Thyroid gland (tissue), 4 donors: ENCODE measurements around the gene TMEM132A. TPM values are rescaled to one million over a fixed set of nuclear protein-coding genes. Genes with fewer than 3 reads are reported as not detected.
A peak's percentile ranks its signal among the peaks of the same experiment; 100 is the strongest.

Experiments
- DNase-seq, 2 donors: peaks; one replicate each; pipeline ENCODE4 v3.0.0-alpha.2; 2019
- H3K27ac ChIP-seq, 3 donors: fragments of 200-600 bp; sonication (generic); 1 replicate in 2 of 3; 2 replicates in 1 of 3; pipeline ENCODE4 v1.5.1; 2016 to 2019; ENCODE audit warnings: mild to moderate bottlenecking in 1 of 3, moderate library complexity in 1 of 3
- H3K27me3 ChIP-seq: fragments of 200-600 bp; sonication (generic); one replicate; pipeline ENCODE4 v1.5.1; 2019
- H3K36me3 ChIP-seq, 2 donors: fragments of 200-600 bp; sonication (generic); one replicate each; pipeline ENCODE4 v1.5.1; 2016 to 2019
- H3K4me1 ChIP-seq, 2 donors: fragments of 200-600 bp; sonication (generic); one replicate each; pipeline ENCODE4 v1.5.1; 2017 to 2019
- H3K4me3 ChIP-seq, 3 donors: fragments of 200-600 bp; sonication (generic); replicated peaks in 1 of 3; 1 replicate in 2 of 3; 2 replicates in 1 of 3; pipeline ENCODE4 v1.5.1; 2016; ENCODE audit warnings: mild to moderate bottlenecking in 1 of 3
- H3K9me3 ChIP-seq: fragments of 200-600 bp; sonication (generic); one replicate; pipeline ENCODE4 v1.5.1; 2017
- CTCF ChIP-seq, 6 experiments: fragments of 200-600 bp in 3 of 6; fragments of 450-650 bp in 3 of 6; sonication (generic) in 3 of 6; IDR thresholded peaks; one replicate each; pipeline ENCODE4 v1.5.1; 2016 to 2019; ENCODE audit warnings: antibody characterized with exemption in 6 of 6, mild to moderate bottlenecking in 2 of 6, inconsistent platforms in 1 of 6, moderate library complexity in 1 of 6
- POLR2A ChIP-seq, 2 donors: fragments of 450-650 bp; IDR thresholded peaks; one replicate each; pipeline ENCODE4 v1.6.1; 2017; ENCODE audit warnings: antibody characterized with exemption in 2 of 2, mild to moderate bottlenecking in 2 of 2, moderate library complexity in 1 of 2
- WGBS, 2 donors: methylation state at CpG; one replicate each; pipeline ENCODE4 v1.1.5; 2017; 5-methylcytosine and 5-hydroxymethylcytosine counted together
- intact Hi-C: fragments of 100-400 bp; cut with DNase I; formaldehyde crosslinking; loops from one replicate; pipeline ENCODE4 v1.15.1; 2023
- total RNA-seq, 4 donors: library from RNA; depleted of rRNA; stranded (reverse); fragments of >200 nt; gene quantifications; one replicate each; pipeline ENCODE4 v1.2.3, GENCODE V29; 2016

The TMEM132A gene
- total RNA-seq, 4 donors from 2014 or later, result 3.3 to 8.3 (median 3.9) TPM

GRCh38 chr11:60879104-60879503 lies 45.2 kb upstream of the TMEM132A start:
- Histone ChIP-seq H3K4me3 (no peak overlapping the region), H3K27ac (no peak overlapping the region), H3K36me3 (no peaks in the 10 kb centered on the region), H3K27me3 (no peaks in the 10 kb centered on the region), H3K9me3 (no peaks in the 10 kb centered on the region), H3K4me1 (peaks cover 8 to 9% of the 10 kb centered on the region in 2 donors)
- WGBS, 2 donors, result 87 to 88% methylated on average over 1 of the region's 1 CpG
- intact Hi-C loops, result no loop called here
- no peak for DNase-seq
- TF ChIP-seq CTCF (IDR thresholded peaks at IDR 0.05), result no peak
- no peak for TF ChIP-seq POLR2A (IDR thresholded peaks at IDR 0.05)

- DNase-seq, result no peak
- H3K9me3 ChIP-seq, result no peaks in the 10 kb centered on the region
- WGBS, 2 donors, result 86 to 92% methylated on average over 5 of the region's 5 CpGs
- no peaks in the 10 kb centered on the region for H3K27me3 ChIP-seq
- no peak for TF ChIP-seq POLR2A (IDR thresholded peaks at IDR 0.05)
- TF ChIP-seq CTCF (IDR thresholded peaks at IDR 0.05), result no peak
- no peak overlapping the region for H3K4me3 ChIP-seq
- H3K4me1 ChIP-seq, result peaks cover 8 to 9% of the 10 kb centered on the region in 2 donors
- H3K36me3 ChIP-seq, result no peaks in the 10 kb centered on the region
- no peak overlapping the region for H3K27ac ChIP-seq
- intact Hi-C loops, result no loop called here
These were observed 44.2 kb upstream of the TMEM132A start for GRCh38 chr11:60879971-60880588.

- Histone ChIP-seq H3K4me1 (peaks cover 8 to 9% of the 10 kb centered on the region in 2 donors), H3K9me3 (no peaks in the 10 kb centered on the region), H3K27ac (no peak overlapping the region), H3K27me3 (no peaks in the 10 kb centered on the region), H3K4me3 (no peak overlapping the region), H3K36me3 (no peaks in the 10 kb centered on the region)
- peak; percentile 33 to 45 for DNase-seq
- TF ChIP-seq POLR2A (IDR thresholded peaks at IDR 0.05) (no peak), CTCF (IDR thresholded peaks at IDR 0.05) (no peak)
- intact Hi-C loops, result no loop called here
- WGBS, 2 donors, result 25 to 31% methylated on average over 8 of the region's 8 CpGs
These were observed 43.5 kb upstream of the TMEM132A start for GRCh38 chr11:60880643-60881282.

- intact Hi-C loops, result no loop called here
- H3K9me3 ChIP-seq, result no peaks in the 10 kb centered on the region
- H3K4me3 ChIP-seq, result no peak overlapping the region
- no peak overlapping the region for H3K27ac ChIP-seq
- no peaks in the 10 kb centered on the region for H3K27me3 ChIP-seq
- DNase-seq, result peak; percentile 43 to 45
- TF ChIP-seq CTCF (IDR thresholded peaks at IDR 0.05) (peak in 4 of 6 experiments; percentile 26 to 57 (median 45)), POLR2A (IDR thresholded peaks at IDR 0.05) (no peak)
- 55 to 75% methylated on average over 5 of the region's 5 CpGs for WGBS, 2 donors
- no peaks in the 10 kb centered on the region for H3K4me1 ChIP-seq
- peaks cover 0 to 2% of the 10 kb centered on the region in 2 donors for H3K36me3 ChIP-seq
These were observed 36.7 kb upstream of the TMEM132A start for GRCh38 chr11:60887556-60887955.

- 67 to 70% methylated on average over 6 of the region's 6 CpGs for WGBS, 2 donors
- H3K27me3 ChIP-seq, result no peaks in the 10 kb centered on the region
- H3K9me3 ChIP-seq, result no peaks in the 10 kb centered on the region
- H3K27ac ChIP-seq, result no peak overlapping the region
- no peaks in the 10 kb centered on the region for H3K4me1 ChIP-seq
- H3K4me3 ChIP-seq, result no peak overlapping the region
- no peak for DNase-seq
- intact Hi-C loops, result no loop called here
- TF ChIP-seq POLR2A (IDR thresholded peaks at IDR 0.05) (no peak), CTCF (IDR thresholded peaks at IDR 0.05) (no peak)
- H3K36me3 ChIP-seq, result peaks cover 8 to 23% of the 10 kb centered on the region in 2 donors
These were observed 34.4 kb upstream of the TMEM132A start for GRCh38 chr11:60889869-60890311.
